Stimulated activated CD4-positive, alpha-beta T cell treated with anti-CD3 and anti-CD28 coated beads, Interleukin-2, amount 100 ng/mL, for 24 hours (primary cell): ENCODE measurements around the gene JDP2.
"Not testable (repeated sequence)": the region's sequence is repeated elsewhere in the genome, so short reads cannot be mapped to it uniquely, and the experiment has no call there.

Experiments used
- DNase-seq, 2 donors: peaks; one replicate each; pipeline ENCODE4 v3.0.0-alpha.2; 2020

The JDP2 gene

GRCh38 chr14:75427482-75428229 is at the start of gene JDP2:
TSS of gene JDP2 (plus strand) at chr14:75428022. CDS start at chr14:75437921, 9,899 bp downstream.
- DNase-seq: peak; percentile 43 to 51

- no peak for DNase-seq
Observed at GRCh38 chr14:75379246-75379929, 48.4 kb upstream of the JDP2 start.

- DNase-seq: no peak
Observed at GRCh38 chr14:75379930-75380270, 47.9 kb upstream of the JDP2 start.

GRCh38 chr14:75380656-75381055 is 47.2 kb upstream of the JDP2 start:
- no peak for DNase-seq

GRCh38 chr14:75381642-75382041 is 46.2 kb upstream of the JDP2 start:
- no peak for DNase-seq

- DNase-seq: not testable (repeated sequence)
Observed at GRCh38 chr14:75383219-75383618, 44.6 kb upstream of the JDP2 start.

- DNase-seq: no peak
Observed at GRCh38 chr14:75383721-75384120, 44.1 kb upstream of the JDP2 start.

- DNase-seq: no peak
Observed at GRCh38 chr14:75389679-75390078, 38.1 kb upstream of the JDP2 start.

GRCh38 chr14:75390183-75390582 is 37.6 kb upstream of the JDP2 start:
- DNase-seq: no peak

GRCh38 chr14:75391953-75392352 is 35.9 kb upstream of the JDP2 start:
- no peak for DNase-seq

- DNase-seq: no peak
Observed at GRCh38 chr14:75392686-75393641, 34.9 kb upstream of the JDP2 start.

- DNase-seq: no peak
Observed at GRCh38 chr14:75393794-75394193, 34.0 kb upstream of the JDP2 start.

- DNase-seq: no peak
Observed at GRCh38 chr14:75395862-75396261, 32.0 kb upstream of the JDP2 start.

GRCh38 chr14:75399321-75399720 is 28.5 kb upstream of the JDP2 start:
- no peak for DNase-seq

- peak in 1 of 2 donors; percentile 5 for DNase-seq
Observed at GRCh38 chr14:75399843-75400775, 27.7 kb upstream of the JDP2 start.

GRCh38 chr14:75401361-75401760 is 26.5 kb upstream of the JDP2 start:
- DNase-seq: no peak

GRCh38 chr14:75402867-75403413 is 24.9 kb upstream of the JDP2 start:
- no peak for DNase-seq

- DNase-seq: no peak
Observed at GRCh38 chr14:75404847-75405246, 23.0 kb upstream of the JDP2 start.

- DNase-seq: no peak
Observed at GRCh38 chr14:75406102-75406501, 21.7 kb upstream of the JDP2 start.

GRCh38 chr14:75406856-75407255 is 21.0 kb upstream of the JDP2 start:
- no peak for DNase-seq

GRCh38 chr14:75409316-75410205 is 18.3 kb upstream of the JDP2 start:
- DNase-seq: no peak
